Measurements from ENCODE around the gene SPON2.

DNA sequence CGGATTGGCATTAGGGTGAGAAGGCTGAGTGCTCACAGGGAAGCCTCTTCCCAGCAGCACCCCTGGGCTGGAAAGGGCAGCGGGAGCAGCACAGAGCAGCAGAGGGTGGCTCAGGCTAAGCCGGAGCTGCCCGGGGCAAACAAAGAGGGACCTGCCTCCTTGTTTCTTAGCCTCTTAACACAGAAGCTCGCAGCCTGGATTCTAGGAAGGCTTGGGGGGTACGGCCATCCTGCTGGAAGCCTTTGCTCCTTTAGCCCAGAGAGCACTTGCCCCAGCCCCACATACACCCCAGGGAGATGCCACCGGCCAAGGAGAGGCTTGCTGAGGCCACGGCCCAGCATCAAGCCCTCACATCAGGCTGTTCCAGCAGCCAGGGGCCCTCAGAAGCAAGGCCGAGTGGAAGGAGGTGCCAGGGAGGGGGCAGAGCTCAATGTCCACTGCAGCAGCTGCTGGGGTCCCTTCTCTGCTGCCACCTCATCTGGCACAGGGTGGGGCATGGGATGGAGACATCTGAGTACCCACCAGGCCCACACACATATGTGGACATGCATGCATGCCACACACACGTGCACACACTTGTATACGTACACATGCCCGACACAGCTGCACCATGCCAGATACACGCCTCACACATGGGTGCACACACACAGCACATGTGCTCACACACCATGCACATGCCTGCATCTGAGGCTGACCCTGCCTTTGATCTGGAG is 20.3 kb upstream of the SPON2 start:
- TF ChIP-seq POLR2A (IDR thresholded peaks at IDR 0.05; ENCODE audit: low read length), result no peak
- no peak for TF ChIP-seq GATA1 (IDR thresholded peaks at IDR 0.05; ENCODE audit: low read depth, low read length)
